Keratinocyte (primary cell): Measurements from ENCODE around the gene C11orf71.

Source experiments
- CTCF ChIP-seq, 3 experiments: IDR thresholded peaks in 1 of 3; conservative IDR thresholded peaks in 1 of 3; optimal IDR thresholded peaks in 1 of 3; 2 replicates in 2 of 3; 3 replicates in 1 of 3; pipeline versions ENCODE3 to v1.5.1; 2011; ENCODE audit warnings: low read length in 3 of 3, mild to moderate bottlenecking in 3 of 3, moderate library complexity in 2 of 3, control low read depth in 1 of 3, inconsistent platforms in 1 of 3; ENCODE audit not compliant: insufficient read depth in 2 of 3; ENCODE audit errors: extremely low read depth in 1 of 3
- EZH2 ChIP-seq: IDR thresholded peaks from one replicate; pipeline ENCODE4 v1.6.1; 2012; ENCODE audit warnings: inconsistent platforms, mild to moderate bottlenecking, low read length, moderate library complexity

GRCh38 chr11:114366331-114367243, 33.7 kb downstream of the C11orf71 start:
- TF ChIP-seq EZH2 (no peak), CTCF (optimal IDR thresholded peaks at IDR 0.05 in 1 of 3, IDR thresholded peaks at IDR 0.05 in 1 of 3, conservative IDR thresholded peaks at IDR 0.05 in 1 of 3; ENCODE audit: extremely low read depth in 1 of 3, insufficient read depth in 2 of 3, low read length in 3 of 3) (no peak)
